Neural progenitor cell (in vitro differentiated cells): ENCODE results near the gene LAMTOR5. TPM values are rescaled to one million over a fixed set of nuclear protein-coding genes. Genes with fewer than 3 reads are reported as not detected.
"Not testable (repeated sequence)": the region's sequence is repeated elsewhere in the genome, so short reads cannot be mapped to it uniquely, and the experiment has no call there.

Experiments used
- DNase-seq: peaks from one replicate; pipeline ENCODE4 v3.0.0-alpha.2; 2016; ENCODE audit warnings: low spot score
- H2AFZ ChIP-seq: fragments of 200-600 bp; sonication (generic); replicated peaks from 2 replicates; pipeline ENCODE4 v1.6.1; 2016; ENCODE audit warnings: antibody characterized with exemption
- H3F3A ChIP-seq: fragments of 200-600 bp; sonication (generic); 2 replicates; pipeline ENCODE4 v1.6.1; 2016; ENCODE audit warnings: antibody characterized with exemption, low read depth
- H3K27ac ChIP-seq: fragments of 200-600 bp; sonication (generic); 2 replicates; pipeline ENCODE4 v1.5.1; 2016; ENCODE audit warnings: mild to moderate bottlenecking
- H3K27me3 ChIP-seq: fragments of 200-600 bp; sonication (generic); 2 replicates; pipeline ENCODE4 v1.6.1; 2016; ENCODE audit warnings: mild to moderate bottlenecking, moderate library complexity
- H3K36me3 ChIP-seq: fragments of 200-600 bp; sonication (generic); 2 replicates; pipeline ENCODE4 v1.5.1; 2016
- H3K4me1 ChIP-seq: fragments of 200-600 bp; sonication (generic); 2 replicates; pipeline ENCODE4 v1.6.1; 2016; ENCODE audit warnings: mixed run types
- H3K4me2 ChIP-seq: fragments of 200-600 bp; sonication (generic); 2 replicates; pipeline ENCODE4 v1.6.1; 2016
- H3K4me3 ChIP-seq: fragments of 200-600 bp; sonication (generic); 2 replicates; pipeline ENCODE4 v1.5.1; 2016
- H3K79me2 ChIP-seq: fragments of 200-600 bp; sonication (generic); 2 replicates; pipeline ENCODE4 v1.6.1; 2016; ENCODE audit warnings: low read depth
- H3K9ac ChIP-seq: fragments of 200-600 bp; sonication (generic); 2 replicates; pipeline ENCODE4 v1.6.1; 2016
- H3K9me3 ChIP-seq: fragments of 200-600 bp; sonication (generic); 2 replicates; pipeline ENCODE4 v1.5.1; 2016; ENCODE audit warnings: low read depth
- H4K20me1 ChIP-seq: fragments of 200-600 bp; sonication (generic); 2 replicates; pipeline ENCODE4 v1.6.1; 2016; ENCODE audit warnings: low read depth
- H3K27ac Mint-ChIP-seq: 3 replicates; pipeline ENCODE4 v1.8.0; 2021; ENCODE audit warnings: mixed read lengths
- H3K27me3 Mint-ChIP-seq: 2 replicates; pipeline ENCODE4 v1.8.0; 2022; ENCODE audit warnings: low read depth, mild to moderate bottlenecking, inconsistent platforms, moderate library complexity, mixed read lengths; ENCODE audit not compliant: insufficient read depth
- H3K36me3 Mint-ChIP-seq: 3 replicates; pipeline ENCODE4 v1.8.0; 2021; ENCODE audit warnings: mixed read lengths
- H3K4me1 Mint-ChIP-seq: 3 replicates; pipeline ENCODE4 v1.8.0; 2021; ENCODE audit warnings: mixed read lengths
- H3K4me3 Mint-ChIP-seq: 3 replicates; pipeline ENCODE4 v1.8.0; 2021; ENCODE audit warnings: mild to moderate bottlenecking, moderate library complexity, mixed read lengths
- H3K9me3 Mint-ChIP-seq: 3 replicates; pipeline ENCODE4 v1.8.0; 2020; ENCODE audit warnings: mixed read lengths
- EZH2 ChIP-seq: fragments of 200-600 bp; sonication (generic); IDR thresholded peaks from 2 replicates; pipeline ENCODE4 v1.6.1; 2017; ENCODE audit warnings: antibody characterized with exemption, mild to moderate bottlenecking, moderate library complexity
- EZH2phosphoT487 ChIP-seq: fragments of 200-600 bp; sonication (generic); IDR thresholded peaks from 2 replicates; pipeline ENCODE4 v1.6.1; 2017; ENCODE audit warnings: antibody characterized with exemption
- total RNA-seq: library from RNA; depleted of rRNA; stranded (reverse); fragments of >200 nt; gene quantifications from 2 replicates; pipeline ENCODE4 v1.2.3, GENCODE V29; 2015; ENCODE audit warnings: low replicate concordance
- TF ChIP-seq, protein P1 (sequence below): fragments of 200-600 bp; sonication (generic); IDR thresholded peaks from 2 replicates; pipeline ENCODE4 v1.5.1; 2017; ENCODE audit warnings: antibody characterized with exemption, mild to moderate bottlenecking

The LAMTOR5 gene
- total RNA-seq, 1 donor from 2014 or later: 46.8 TPM

DNA sequence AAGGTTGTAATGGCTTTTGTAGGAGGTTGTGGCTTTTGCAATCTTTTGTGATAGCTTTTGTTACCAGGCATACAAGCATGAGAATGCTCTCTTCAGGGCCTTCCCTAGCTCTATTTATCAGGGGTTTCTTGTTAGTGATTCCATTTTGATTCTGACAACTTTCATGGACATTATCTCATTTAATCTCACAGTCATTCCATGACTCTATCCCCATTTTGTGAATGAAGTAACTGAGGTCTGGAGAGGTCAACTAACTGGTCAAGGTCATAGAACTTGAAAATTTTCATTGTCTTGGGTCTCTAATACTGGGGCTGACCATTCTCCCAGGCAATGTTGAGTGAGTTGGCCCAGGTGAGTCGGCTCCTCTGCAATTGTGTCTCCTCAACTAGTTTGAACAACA, 11.2 kb upstream of the LAMTOR5 start:
- Histone ChIP-seq H3K9ac (no peak overlapping the region), H2AFZ (no peak overlapping the region), H3K79me2 (no peaks in the 10 kb centered on the region), H3K27ac (no peak overlapping the region), H3F3A (no peaks in the 10 kb centered on the region), H3K36me3 (no peaks in the 10 kb centered on the region), H3K4me2 (no peak overlapping the region), H4K20me1 (no peaks in the 10 kb centered on the region), H3K4me3 (no peak overlapping the region), H3K4me1 (no peaks in the 10 kb centered on the region), H3K9me3 (no peaks in the 10 kb centered on the region), H3K27me3 (no peaks in the 10 kb centered on the region)
- no peaks in the 10 kb centered on the region for H3K27me3 Mint-ChIP-seq
- DNase-seq: no peak
- no peak for TF ChIP-seq EZH2
- no peak for TF ChIP-seq EZH2phosphoT487
- TF ChIP-seq, protein P1, sequence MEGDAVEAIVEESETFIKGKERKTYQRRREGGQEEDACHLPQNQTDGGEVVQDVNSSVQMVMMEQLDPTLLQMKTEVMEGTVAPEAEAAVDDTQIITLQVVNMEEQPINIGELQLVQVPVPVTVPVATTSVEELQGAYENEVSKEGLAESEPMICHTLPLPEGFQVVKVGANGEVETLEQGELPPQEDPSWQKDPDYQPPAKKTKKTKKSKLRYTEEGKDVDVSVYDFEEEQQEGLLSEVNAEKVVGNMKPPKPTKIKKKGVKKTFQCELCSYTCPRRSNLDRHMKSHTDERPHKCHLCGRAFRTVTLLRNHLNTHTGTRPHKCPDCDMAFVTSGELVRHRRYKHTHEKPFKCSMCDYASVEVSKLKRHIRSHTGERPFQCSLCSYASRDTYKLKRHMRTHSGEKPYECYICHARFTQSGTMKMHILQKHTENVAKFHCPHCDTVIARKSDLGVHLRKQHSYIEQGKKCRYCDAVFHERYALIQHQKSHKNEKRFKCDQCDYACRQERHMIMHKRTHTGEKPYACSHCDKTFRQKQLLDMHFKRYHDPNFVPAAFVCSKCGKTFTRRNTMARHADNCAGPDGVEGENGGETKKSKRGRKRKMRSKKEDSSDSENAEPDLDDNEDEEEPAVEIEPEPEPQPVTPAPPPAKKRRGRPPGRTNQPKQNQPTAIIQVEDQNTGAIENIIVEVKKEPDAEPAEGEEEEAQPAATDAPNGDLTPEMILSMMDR: no peak
- no peak overlapping the region for H3K27ac Mint-ChIP-seq
- no peaks in the 10 kb centered on the region for H3K9me3 Mint-ChIP-seq
- no peaks in the 10 kb centered on the region for H3K4me1 Mint-ChIP-seq
- H3K4me3 Mint-ChIP-seq: no peak overlapping the region
- H3K36me3 Mint-ChIP-seq: no peaks in the 10 kb centered on the region

DNA sequence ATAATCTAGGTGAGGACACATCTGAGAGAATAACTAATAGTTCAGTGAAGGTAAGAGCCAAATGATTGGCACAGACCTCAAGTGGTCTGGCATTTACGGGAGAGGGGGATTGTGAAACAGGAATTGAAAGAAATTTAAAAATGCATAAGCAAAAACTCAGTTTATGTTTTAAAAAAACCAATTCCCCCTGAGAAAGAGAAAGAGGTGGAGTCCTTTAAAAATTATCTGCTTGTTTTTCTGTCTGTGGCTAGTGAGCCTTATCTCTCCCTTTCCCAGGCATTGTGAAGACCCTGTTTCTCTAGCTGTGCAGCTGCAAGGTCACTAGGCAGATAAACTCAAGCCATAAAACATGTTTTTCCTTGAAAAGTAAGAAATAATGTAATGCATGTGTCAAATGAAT, 5.6 kb upstream of the LAMTOR5 start:
- not testable (repeated sequence) for H3K9me3 ChIP-seq, H3K27me3 ChIP-seq, H3K36me3 ChIP-seq, H3K4me1 ChIP-seq, H3K9me3 Mint-ChIP-seq, H3K4me3 ChIP-seq, H3K4me3 Mint-ChIP-seq, H3K4me1 Mint-ChIP-seq, H3K27ac Mint-ChIP-seq, H2AFZ ChIP-seq, H4K20me1 ChIP-seq, H3K36me3 Mint-ChIP-seq, DNase-seq, H3K27me3 Mint-ChIP-seq, H3F3A ChIP-seq, H3K4me2 ChIP-seq, H3K27ac ChIP-seq, H3K79me2 ChIP-seq, H3K9ac ChIP-seq

DNA sequence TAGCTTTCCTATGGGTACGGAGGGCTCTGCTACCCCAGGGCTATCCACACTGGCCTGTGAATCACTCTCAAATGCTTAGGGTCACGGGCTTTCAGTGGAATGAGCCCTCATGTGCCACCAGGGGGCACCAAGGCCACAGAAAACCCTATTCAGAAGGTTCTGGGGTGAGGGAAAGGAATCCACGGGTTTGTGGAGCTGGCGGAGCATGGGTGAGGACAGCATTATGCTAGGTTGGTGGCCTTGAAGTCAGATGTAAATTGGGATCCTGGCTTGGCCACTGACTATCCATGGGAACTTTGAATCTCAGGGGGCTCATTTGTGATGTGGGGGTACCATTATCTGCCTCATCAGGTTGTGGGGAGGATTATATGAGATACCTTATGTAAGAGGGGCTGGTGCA, 5.1 kb upstream of the LAMTOR5 start:
- Mint-ChIP-seq H3K27me3 (no peaks in the 10 kb centered on the region), H3K4me1 (peaks cover 9% of the 10 kb centered on the region), H3K4me3 (no peak overlapping the region), H3K36me3 (no peaks in the 10 kb centered on the region), H3K27ac (peak overlapping the region; percentile 3), H3K9me3 (no peaks in the 10 kb centered on the region)
- H3K4me3 ChIP-seq: no peak overlapping the region
- H4K20me1 ChIP-seq: no peaks in the 10 kb centered on the region
- no peak overlapping the region for H3K9ac ChIP-seq
- H3K4me1 ChIP-seq: no peaks in the 10 kb centered on the region
- TF ChIP-seq, protein P1: peak; percentile 86
- no peak for TF ChIP-seq EZH2
- no peak for TF ChIP-seq EZH2phosphoT487
- H2AFZ ChIP-seq: no peak overlapping the region
- no peaks in the 10 kb centered on the region for H3K9me3 ChIP-seq
- H3K27ac ChIP-seq: no peak overlapping the region
- peak; percentile 86 for DNase-seq
- no peaks in the 10 kb centered on the region for H3K27me3 ChIP-seq
- no peaks in the 10 kb centered on the region for H3K36me3 ChIP-seq
- no peak overlapping the region for H3K4me2 ChIP-seq
- H3F3A ChIP-seq: no peaks in the 10 kb centered on the region
- H3K79me2 ChIP-seq: no peaks in the 10 kb centered on the region

DNA sequence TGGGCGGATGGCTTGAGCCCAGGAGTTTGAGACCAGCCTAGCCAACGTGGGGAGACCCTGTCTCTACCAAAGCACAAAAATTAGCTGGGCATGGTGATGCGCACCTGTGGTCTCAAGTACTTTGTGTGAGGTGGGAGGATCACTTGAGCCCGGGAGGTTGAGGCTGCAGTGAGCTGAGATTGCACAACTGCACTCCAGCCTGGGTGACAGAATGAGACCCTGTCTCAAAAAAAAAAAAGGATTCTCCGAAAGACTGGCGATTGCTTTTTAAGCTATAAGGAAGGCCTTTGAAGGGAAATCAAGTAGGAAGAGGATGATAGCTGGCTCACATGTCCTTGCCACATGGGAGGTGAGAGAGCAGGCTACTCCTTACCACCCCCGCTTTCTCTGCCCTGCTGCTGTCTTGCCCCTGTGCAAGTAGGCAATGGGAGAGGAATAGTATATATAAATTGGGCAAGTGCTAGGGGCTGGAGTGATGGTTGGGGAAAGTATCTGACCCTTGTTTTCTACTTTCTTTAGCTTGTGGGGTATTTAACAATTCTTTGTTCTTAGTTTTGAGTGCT, 3.8 kb upstream of the LAMTOR5 start:
- Mint-ChIP-seq H3K36me3 (peaks cover 2% of the 10 kb centered on the region), H3K9me3 (no peaks in the 10 kb centered on the region), H3K4me1 (peaks cover 16% of the 10 kb centered on the region), H3K4me3 (no peak overlapping the region), H3K27me3 (no peaks in the 10 kb centered on the region), H3K27ac (peak overlapping the region; percentile 53)
- DNase-seq: no peak
- no peak overlapping the region for H3K4me3 ChIP-seq
- no peaks in the 10 kb centered on the region for H3K9me3 ChIP-seq
- TF ChIP-seq EZH2 (no peak), EZH2phosphoT487 (no peak)
- TF ChIP-seq, protein P1: no peak
- no peak overlapping the region for H3K27ac ChIP-seq
- no peaks in the 10 kb centered on the region for H3K27me3 ChIP-seq
- no peak overlapping the region for H2AFZ ChIP-seq
- no peaks in the 10 kb centered on the region for H3K4me1 ChIP-seq
- H3K36me3 ChIP-seq: no peaks in the 10 kb centered on the region
- peaks cover 9% of the 10 kb centered on the region for H3K79me2 ChIP-seq
- H3F3A ChIP-seq: no peaks in the 10 kb centered on the region
- no peaks in the 10 kb centered on the region for H4K20me1 ChIP-seq
- H3K4me2 ChIP-seq: no peak overlapping the region
- no peak overlapping the region for H3K9ac ChIP-seq
